OCI-LY3 (cell line): ENCODE measurements around the gene TRIM63.

ENCODE experiments used
- EZH2phosphoT487 ChIP-seq: fragments of 200-600 bp; shearing (Covaris generic); IDR thresholded peaks from 2 replicates; pipeline ENCODE4 v1.6.1; 2018; ENCODE audit warnings: antibody characterized with exemption, mixed run types, low read depth
- TF ChIP-seq, protein P1 (sequence below): fragments of 200-600, 300-600 bp; sonication (generic); IDR thresholded peaks from 2 replicates; pipeline ENCODE4 v1.5.1; 2014; ENCODE audit warnings: antibody characterized with exemption, low read length, low read depth

DNA sequence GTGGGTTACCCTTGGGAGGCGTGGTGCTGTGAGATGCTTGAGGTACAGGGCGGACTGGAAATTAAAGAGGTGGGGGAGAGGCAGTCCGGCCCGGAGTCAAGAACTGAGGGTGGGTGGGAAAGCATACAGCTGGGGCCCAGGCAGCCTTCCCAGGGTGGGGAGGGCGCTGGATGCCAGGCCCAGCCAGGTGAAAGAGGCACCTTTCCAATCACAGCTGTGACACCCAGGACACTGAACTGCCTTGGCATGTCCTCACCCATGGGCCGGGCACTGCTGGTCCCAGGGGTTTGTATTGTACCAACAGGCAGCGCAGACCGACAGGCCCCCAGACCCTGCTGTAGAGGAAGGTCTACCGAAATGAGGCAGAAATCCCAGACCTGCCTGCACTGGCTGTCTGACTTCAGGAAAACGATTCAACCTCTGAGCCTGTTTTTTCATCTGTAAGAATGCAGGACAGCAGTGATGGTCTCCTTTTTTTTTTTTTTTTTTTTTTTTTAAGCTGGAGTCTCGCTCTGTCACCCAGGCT lies 30.6 kb downstream of the TRIM63 start:
- TF ChIP-seq, protein P1, sequence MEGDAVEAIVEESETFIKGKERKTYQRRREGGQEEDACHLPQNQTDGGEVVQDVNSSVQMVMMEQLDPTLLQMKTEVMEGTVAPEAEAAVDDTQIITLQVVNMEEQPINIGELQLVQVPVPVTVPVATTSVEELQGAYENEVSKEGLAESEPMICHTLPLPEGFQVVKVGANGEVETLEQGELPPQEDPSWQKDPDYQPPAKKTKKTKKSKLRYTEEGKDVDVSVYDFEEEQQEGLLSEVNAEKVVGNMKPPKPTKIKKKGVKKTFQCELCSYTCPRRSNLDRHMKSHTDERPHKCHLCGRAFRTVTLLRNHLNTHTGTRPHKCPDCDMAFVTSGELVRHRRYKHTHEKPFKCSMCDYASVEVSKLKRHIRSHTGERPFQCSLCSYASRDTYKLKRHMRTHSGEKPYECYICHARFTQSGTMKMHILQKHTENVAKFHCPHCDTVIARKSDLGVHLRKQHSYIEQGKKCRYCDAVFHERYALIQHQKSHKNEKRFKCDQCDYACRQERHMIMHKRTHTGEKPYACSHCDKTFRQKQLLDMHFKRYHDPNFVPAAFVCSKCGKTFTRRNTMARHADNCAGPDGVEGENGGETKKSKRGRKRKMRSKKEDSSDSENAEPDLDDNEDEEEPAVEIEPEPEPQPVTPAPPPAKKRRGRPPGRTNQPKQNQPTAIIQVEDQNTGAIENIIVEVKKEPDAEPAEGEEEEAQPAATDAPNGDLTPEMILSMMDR, result no peak
- no peak for TF ChIP-seq EZH2phosphoT487
